HK-2 (cell line): ENCODE results near the gene RCC2.
"Not testable (repeated sequence)": the region's sequence is repeated elsewhere in the genome, so short reads cannot be mapped to it uniquely, and the experiment has no call there.

Source experiments
- DNase-seq: peaks from one replicate; pipeline ENCODE4 v3.0.0-alpha.2; 2018; ENCODE audit not compliant: unreplicated experiment

Gene RCC2

GRCh38 chr1:17439250-17440073 lies at the start of gene RCC2:
RCC2 (minus strand) TSS chr1:17439677; CDS start chr1:17438514, 1,163 bp downstream.
- peak; percentile 68 for DNase-seq

DNA sequence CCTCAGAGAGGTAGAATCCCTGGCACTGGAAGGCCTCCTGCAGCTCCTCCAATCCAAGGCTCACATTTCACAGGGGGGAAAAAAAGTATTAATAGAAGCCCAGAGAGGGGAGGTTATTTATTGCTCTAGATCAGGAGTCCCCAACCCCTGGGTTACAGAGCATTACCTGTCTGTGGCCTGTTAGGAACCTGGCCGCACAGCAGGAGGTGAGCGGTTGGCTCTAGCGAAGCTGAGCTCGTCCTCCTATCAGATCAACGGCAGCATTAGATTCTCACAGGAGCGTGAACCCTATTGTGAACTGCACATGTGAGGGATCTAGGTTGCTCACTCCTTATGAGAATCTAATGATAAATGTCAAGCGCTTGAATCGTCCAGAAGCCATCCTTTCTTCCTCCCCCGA lies 46.8 kb upstream of the RCC2 start:
- no peak for DNase-seq

- no peak for DNase-seq
Measured at GRCh38 chr1:17485281-17485680, 45.8 kb upstream of the RCC2 start.

DNA sequence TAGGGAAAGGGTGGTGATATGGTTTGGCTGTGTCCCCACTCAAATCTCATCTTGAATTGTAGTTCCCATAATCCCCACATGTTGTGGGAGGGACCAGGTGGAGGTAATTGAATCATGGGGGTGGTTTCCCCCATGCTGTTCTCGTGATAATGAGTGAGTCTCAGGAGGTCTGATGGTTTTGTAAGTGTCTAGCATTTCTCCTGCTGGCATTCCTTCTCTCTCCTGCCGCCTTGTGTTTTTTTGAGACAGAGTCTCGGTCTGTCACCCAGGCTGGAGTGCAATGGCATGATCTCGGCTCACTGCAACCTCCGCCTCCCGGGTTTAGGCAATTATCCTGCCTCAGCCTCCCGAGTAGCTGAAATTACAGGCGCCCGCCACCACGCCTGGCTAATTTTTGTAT lies 42.5 kb upstream of the RCC2 start:
- DNase-seq: not testable (repeated sequence)

GRCh38 chr1:17480846-17481245 lies 41.4 kb upstream of the RCC2 start:
- DNase-seq: no peak

DNA sequence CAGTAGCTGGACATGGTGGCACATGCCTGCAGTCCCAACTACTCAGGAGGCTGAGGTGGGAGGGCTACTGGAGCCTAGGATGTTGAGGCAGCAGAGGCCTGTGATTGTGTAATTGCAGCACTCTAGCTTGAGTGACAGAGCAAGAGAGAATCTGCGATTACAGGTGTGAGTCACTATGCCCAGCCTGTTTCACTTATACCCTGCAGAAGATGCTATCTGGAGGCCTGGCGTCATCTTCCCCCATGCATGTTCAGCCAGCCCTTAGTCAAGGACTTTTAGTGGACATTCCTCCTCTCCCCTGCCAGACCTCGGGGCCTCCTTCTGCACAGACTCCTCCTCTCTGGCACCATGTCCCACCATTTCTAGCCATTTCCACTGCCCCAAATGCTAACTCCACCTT lies 36.3 kb upstream of the RCC2 start:
- peak; percentile 36 for DNase-seq

- not testable (repeated sequence) for DNase-seq
Measured at GRCh38 chr1:17474836-17475555, 35.5 kb upstream of the RCC2 start.

- DNase-seq: no peak
Measured at GRCh38 chr1:17472814-17473213, 33.3 kb upstream of the RCC2 start.

- no peak for DNase-seq
Measured at GRCh38 chr1:17471393-17471792, 31.9 kb upstream of the RCC2 start.

- no peak for DNase-seq
Measured at GRCh38 chr1:17470021-17470799, 30.7 kb upstream of the RCC2 start.

DNA sequence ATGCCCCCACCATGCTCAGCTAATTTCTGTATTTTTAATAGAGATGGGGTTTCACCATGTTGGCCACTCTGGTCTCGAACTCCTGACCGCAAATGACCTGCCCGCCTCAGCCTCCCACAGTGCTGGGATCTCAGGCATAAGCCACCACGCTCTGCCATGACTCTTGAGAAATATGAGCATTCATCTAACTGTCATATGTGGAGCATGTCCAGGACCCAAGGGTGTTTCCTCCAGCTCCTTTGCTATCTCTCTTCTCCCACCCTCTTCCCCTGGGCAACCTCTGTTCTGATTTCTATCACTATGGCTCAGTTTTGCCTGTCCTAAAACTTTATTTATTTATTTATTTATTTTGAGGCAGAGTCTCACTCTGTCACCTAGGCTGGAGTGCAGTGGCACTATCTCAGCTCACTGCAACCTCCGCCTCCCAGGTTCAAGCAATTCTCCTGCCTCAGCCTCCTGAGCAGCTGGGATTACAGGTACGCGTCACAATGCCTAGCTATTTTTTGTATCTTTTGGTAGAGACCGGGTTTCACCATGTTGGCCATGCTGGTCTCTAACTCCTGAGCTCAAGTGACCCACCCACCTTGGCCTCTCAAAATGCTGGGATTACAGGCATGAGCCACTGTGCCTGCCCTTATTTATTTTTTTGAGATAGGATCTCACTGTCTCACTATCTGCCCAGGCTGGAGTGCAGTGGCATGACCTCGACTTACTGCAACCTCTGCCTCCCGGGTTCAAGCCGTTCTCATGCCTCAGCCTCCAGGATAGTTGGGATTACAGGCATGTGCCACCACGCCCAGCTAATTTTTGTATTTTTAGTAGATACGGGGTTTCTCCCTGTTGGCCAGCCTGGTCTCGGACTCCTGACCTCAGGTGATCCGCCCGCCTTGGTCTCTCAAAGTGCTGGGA lies 29.1 kb upstream of the RCC2 start:
- DNase-seq: not testable (repeated sequence)

DNA sequence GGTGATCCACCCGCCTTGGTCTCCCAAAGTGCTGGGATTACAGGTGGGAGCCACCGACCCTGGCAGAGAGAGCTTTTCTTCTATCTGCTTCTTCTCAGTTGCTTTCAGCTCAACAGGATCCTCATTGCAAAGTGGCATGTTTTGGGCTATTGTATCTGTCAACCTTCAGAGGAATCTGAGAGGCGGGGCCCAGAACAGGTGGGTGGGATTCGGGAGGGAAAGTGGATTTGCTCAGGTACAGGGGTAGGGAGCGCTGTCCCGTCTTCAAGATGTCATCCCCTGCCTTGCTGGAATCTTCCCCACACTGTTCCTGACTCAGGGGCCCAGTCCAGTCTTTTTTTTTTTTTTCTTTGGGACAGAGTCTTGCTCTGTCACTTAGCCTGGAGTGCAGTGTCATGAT lies 26.9 kb upstream of the RCC2 start:
- DNase-seq: no peak

GRCh38 chr1:17465228-17465627 lies 25.8 kb upstream of the RCC2 start:
- DNase-seq: no peak

DNA sequence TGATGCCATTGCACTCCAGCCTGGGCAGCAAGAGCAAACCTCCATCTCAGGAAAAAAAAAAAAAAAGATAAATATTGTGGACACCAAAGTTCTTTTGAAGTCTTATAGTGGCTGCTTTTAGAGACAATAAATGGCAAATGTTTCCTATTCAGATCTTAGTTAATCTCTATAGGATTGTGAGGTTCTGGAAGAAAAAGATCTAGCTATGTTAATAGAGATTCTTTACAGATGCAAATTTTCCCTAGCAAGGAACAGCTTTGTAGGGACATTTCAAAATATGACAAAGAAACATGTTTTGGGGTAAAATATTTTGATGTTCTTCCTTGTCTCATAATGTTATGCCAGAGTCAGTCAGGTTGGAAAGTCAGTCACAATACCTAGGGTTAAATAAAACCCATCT lies 24.5 kb upstream of the RCC2 start:
- DNase-seq: no peak

DNA sequence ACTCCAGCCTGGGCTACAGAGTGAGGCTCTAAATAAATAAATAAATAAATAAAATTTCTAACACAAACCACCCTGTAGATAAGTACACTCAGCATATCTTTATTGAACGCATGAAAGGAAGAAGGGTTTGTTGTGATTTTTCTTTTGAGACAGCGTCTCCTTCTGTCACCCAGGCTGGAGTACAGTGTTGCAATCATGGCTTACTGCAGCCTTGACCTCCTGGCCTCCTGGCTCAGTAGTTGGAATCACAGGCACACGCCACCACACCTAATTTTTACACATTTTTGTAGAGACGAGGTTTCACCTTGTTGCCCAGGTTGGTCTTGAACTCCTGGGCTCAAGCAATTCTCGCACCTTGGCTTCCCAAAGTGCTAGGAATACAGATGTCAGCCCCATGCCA lies 23.2 kb upstream of the RCC2 start:
- DNase-seq: no peak

- DNase-seq: no peak
Measured at GRCh38 chr1:17460219-17460618, 20.7 kb upstream of the RCC2 start.

- no peak for DNase-seq
Measured at GRCh38 chr1:17458794-17459193, 19.3 kb upstream of the RCC2 start.

- DNase-seq: no peak
Measured at GRCh38 chr1:17452686-17453085, 13.2 kb upstream of the RCC2 start.

DNA sequence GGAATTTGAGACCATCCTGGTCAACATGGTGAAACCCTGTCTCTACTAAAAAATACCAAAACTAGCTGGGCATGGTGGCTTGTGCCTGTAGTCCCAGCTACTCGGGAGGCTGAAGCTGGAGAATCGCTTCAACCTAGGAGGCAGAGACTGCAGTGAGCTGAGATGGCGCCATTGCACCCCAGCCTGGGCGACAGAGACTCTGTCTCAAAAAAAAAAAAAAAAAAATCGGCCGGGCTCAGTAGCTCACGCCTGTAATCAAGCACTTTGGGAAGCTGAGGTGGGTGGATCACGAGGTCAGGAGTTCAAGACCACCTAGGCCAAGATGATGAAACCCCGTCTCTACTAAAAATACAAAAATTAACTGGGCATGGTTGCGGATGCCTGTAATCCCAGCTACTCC lies 12.7 kb upstream of the RCC2 start:
- DNase-seq: not testable (repeated sequence)

- DNase-seq: no peak
Measured at GRCh38 chr1:17451731-17452130, 12.3 kb upstream of the RCC2 start.

GRCh38 chr1:17447501-17447992 lies 8.1 kb upstream of the RCC2 start:
- DNase-seq: no peak
